GM12801 (cell line): ENCODE data around the gene WNT9A.

Experiments used
- TF ChIP-seq, protein P1 (sequence below): IDR thresholded peaks from one replicate; pipeline ENCODE4 v1.5.1; 2011; ENCODE audit warnings: control low read depth; ENCODE audit not compliant: insufficient read length; ENCODE audit errors: extremely low read depth

The WNT9A gene

DNA sequence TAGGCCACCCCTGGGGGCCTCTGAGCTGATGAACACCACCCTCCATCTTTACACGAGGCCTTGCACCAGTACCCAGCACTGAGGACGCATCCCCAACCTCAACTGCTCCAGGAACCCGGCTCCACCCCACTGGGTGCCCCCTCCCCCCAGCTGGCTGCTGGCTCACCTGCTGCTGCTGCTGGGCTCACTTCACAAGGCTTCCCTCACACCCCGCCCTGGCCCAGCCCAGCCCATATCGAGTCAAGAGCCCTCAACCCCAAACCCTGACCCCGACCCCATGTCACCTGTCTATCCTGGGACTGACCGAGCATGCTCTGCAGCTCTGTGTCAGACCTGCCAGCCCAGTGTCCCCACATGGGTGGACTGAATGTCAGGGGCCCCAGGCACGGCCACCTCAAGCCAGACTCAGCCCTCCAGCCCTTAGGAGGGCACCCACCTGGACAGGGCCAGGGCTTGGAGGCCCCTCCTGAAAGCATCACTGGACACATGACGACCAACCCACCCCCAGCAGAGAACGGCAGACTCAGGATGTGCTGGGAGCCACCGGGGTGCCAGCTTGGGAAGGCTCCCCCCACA lies 21.4 kb downstream of the WNT9A start:
- TF ChIP-seq, protein P1, sequence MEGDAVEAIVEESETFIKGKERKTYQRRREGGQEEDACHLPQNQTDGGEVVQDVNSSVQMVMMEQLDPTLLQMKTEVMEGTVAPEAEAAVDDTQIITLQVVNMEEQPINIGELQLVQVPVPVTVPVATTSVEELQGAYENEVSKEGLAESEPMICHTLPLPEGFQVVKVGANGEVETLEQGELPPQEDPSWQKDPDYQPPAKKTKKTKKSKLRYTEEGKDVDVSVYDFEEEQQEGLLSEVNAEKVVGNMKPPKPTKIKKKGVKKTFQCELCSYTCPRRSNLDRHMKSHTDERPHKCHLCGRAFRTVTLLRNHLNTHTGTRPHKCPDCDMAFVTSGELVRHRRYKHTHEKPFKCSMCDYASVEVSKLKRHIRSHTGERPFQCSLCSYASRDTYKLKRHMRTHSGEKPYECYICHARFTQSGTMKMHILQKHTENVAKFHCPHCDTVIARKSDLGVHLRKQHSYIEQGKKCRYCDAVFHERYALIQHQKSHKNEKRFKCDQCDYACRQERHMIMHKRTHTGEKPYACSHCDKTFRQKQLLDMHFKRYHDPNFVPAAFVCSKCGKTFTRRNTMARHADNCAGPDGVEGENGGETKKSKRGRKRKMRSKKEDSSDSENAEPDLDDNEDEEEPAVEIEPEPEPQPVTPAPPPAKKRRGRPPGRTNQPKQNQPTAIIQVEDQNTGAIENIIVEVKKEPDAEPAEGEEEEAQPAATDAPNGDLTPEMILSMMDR = no peak

DNA sequence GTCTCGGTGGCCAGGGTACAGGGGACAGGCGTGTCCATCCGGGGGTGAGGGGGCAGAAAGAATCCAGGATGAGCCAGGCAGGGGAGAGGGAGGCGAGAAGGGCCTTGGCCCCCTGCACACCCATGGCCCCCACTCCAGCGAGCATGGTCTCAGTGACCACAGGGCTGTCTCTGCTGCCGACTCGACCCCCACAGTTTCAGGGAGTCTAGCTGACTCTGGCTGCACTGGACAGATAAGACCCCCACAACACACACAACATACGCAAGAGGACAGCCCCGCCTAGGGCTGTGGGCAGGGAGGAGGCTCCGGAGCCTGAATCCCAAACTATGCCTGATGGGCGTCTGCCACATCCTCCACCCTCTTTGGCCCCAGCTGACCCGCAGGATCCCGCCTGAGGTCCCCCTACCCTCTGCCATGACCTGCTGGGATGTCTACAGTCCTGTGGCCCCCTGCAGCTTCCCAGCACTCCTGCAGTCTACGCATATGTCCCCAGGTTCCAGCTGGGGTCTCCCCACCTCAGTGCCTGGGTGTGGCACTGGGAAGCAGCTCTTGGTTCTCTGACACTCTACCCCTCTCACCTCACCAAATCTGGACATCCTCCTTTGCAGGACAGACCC lies 22.0 kb downstream of the WNT9A start:
- TF ChIP-seq, protein P1 = no peak

DNA sequence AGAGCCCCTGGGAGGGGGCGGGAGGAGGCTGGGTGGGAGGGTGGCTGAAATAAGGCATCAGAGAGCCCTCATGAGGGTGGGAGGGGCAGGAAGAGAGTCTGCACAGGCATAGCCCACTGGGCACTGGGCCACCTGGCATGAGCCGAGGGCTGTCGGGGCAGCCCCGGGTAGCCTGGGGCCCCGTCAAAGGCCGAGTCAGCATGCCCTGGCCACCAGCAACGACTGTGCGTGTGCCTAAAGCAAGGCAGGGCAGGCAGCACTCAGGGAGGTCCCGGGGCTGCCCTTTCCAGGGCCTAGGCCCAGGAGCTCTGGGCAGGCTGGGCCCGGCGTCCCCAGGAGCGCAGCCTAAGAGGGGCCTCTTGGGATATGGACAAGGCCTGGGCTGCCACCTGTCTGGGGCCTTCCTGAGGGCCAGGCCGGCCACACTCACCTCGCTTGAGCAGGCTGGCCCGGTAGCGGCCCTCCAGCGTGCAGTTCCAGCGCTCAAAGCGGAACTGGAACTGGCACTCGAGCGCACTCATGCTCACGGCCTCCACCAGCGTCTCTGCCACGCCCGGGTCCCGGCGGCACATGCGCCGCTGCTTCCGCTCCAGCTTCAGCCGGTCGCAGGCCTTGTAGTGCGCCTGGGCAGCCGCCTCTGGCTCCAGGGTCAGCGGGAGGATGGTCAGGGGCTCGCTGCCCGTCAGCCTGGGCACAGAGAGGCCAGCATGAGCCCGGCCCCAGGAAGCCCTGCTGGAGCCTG lies 22.7 kb downstream of the WNT9A start:
- TF ChIP-seq, protein P1 = no peak

DNA sequence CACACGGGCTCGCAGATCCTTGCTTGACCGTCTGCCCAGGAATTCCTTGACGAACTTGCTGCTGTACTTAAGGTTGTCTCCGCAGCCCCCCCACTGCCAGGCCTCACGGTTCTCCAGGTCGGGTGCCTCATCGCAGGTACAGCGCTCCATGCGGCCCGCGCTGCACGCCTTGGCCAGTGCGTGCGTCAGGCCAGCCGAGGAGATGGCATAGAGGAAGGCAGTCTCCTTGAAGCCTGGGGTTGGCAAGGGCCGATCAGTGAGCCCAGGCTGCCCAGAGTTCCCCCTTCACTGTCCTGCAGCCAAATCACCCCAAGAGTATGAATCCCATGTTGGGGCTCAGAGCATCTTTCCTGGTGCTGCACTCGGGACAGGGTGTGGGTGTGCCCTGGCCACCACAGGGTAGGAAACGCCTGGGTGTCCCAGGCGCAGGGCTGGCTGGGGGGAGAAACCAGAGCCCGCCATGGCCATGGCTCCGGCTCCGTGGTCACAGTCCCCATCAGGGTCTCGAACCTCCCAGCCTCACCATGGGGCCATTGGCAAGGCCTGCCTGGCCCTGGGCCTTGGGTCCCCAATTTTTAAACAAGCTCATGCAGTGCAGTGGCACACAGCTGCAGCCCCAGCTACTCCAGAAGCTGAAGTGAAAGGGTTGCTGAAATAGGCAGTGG lies 23.4 kb downstream of the WNT9A start:
- TF ChIP-seq, protein P1 = no peak

DNA sequence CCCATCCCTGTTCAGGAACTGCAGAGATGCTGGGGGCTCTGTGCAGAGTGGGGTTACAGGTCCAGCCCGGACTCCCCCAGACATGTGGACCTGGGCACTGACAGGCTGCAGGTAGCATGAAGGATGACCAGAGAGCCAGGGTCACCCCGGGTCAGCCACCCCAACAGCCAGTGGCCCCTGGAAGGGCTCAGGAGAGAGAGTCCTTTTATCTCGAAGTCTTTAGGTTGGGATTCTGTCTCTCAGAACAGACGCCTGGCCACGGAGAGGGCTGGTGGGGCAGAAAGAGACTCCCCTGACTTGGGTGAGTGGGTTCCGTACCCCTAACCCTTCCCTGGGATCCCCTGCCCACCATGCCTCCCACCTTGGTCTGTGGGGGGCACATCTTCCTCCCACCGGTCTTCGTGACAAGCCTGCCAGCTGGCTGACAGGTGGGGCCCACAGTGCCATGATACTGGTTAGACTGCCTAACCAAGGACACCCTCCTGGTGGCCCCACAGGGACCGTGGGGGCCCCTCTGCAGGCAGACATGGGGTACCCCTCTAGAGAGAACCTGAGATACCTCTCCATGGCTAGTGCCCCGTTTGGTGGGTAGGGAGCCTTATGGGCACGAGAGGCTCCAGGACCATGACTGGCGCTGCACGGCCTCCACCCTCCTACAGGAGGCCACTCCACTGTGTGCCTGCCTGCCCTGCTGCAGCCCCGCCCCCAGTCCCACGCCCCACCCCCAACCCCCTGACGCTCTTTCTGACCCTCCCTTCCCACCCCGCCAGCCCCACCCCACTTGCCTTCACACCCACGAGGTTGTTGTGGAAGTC lies 24.2 kb downstream of the WNT9A start:
- TF ChIP-seq, protein P1 = no peak

DNA sequence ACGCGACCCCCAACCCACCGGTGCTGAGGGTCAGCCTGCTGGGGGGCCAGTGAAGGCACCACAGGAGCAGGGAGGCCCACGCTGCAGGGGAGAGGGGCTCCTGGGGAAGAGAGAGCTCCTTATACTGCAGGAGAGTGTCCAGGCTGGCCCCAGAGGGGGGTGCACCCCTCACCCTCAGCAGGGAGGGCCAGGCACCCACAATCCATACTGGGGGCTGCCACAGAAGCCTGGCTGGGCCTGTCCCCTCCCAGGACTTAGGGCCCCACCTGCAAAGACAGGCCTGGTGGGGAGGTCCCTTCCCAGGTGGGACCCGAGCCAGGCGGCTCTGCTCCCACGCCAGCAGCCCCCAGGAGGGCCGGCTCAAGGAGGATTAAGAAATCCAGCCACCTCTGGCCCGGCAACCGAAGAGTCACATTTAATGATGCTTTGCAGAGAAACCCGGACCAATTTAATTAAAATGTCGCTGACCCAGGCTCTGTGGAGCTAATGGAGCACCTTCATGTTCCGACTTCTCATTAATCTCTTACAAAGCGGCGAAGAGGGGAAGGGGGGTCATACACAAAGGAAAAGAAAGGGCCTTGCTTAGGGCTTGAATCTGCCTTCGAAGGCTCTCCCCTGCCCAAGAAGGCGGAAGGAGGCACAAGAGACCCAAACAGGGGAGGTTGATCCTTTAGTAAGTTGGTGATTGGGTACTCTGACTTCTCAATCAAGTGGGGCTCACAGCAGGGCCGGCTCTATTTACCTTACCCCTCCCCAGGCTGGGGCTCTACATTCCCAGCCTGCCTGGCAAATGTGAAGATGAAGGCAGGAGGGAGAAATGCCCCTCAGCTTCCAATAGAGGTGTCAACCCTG lies 25.0 kb downstream of the WNT9A start:
- TF ChIP-seq, protein P1 = no peak
